Mucosa of stomach (tissue), 1 donor: Measurements from ENCODE around the gene ISYNA1.

Experiments
- H3K27me3 ChIP-seq: one replicate; pipeline ENCODE4 v1.7.0; 2013; ENCODE audit warnings: mild to moderate bottlenecking, low read length; ENCODE audit not compliant: control insufficient read depth, insufficient read depth
- H3K36me3 ChIP-seq: one replicate; pipeline ENCODE4 v1.7.0; 2013; ENCODE audit warnings: low read length; ENCODE audit not compliant: control insufficient read depth, insufficient read depth
- H3K4me1 ChIP-seq: one replicate; pipeline ENCODE4 v1.7.0; 2013; ENCODE audit warnings: mild to moderate bottlenecking, low read length; ENCODE audit not compliant: control insufficient read depth, insufficient read depth
- H3K4me3 ChIP-seq: one replicate; pipeline ENCODE4 v1.7.0; 2013; ENCODE audit warnings: low read length
- H3K9ac ChIP-seq: one replicate; pipeline ENCODE4 v1.7.0; 2013; ENCODE audit warnings: mild to moderate bottlenecking, low read length, moderate library complexity
- H3K9me3 ChIP-seq: one replicate; pipeline ENCODE4 v1.7.0; 2013; ENCODE audit warnings: mild to moderate bottlenecking, low read length, moderate library complexity; ENCODE audit not compliant: control insufficient read depth
- donor health status: Pancreatic carcinoma.

Gene ISYNA1

GRCh38 chr19:18475762-18476331 is 37.9 kb upstream of the ISYNA1 start:
- peaks cover 4% of the 10 kb centered on the region for H3K36me3 ChIP-seq
- H3K9me3 ChIP-seq: no peaks in the 10 kb centered on the region
- H3K4me3 ChIP-seq: no peak overlapping the region
- H3K27me3 ChIP-seq: no peaks in the 10 kb centered on the region
- H3K9ac ChIP-seq: no peak overlapping the region
- H3K4me1 ChIP-seq: peaks cover 32% of the 10 kb centered on the region

GRCh38 chr19:18475004-18475453 is 37.1 kb upstream of the ISYNA1 start:
- Histone ChIP-seq H3K36me3 (peaks cover 4% of the 10 kb centered on the region), H3K9me3 (no peaks in the 10 kb centered on the region), H3K4me1 (peaks cover 31% of the 10 kb centered on the region), H3K4me3 (no peak overlapping the region), H3K9ac (no peak overlapping the region), H3K27me3 (no peaks in the 10 kb centered on the region)

- Histone ChIP-seq H3K9me3 (no peaks in the 10 kb centered on the region), H3K4me3 (no peak overlapping the region), H3K36me3 (peaks cover 4% of the 10 kb centered on the region), H3K9ac (no peak overlapping the region), H3K4me1 (peaks cover 32% of the 10 kb centered on the region), H3K27me3 (no peaks in the 10 kb centered on the region)
Observed at GRCh38 chr19:18474366-18474887, 36.5 kb upstream of the ISYNA1 start.

GRCh38 chr19:18473706-18474087 is 35.8 kb upstream of the ISYNA1 start:
- Histone ChIP-seq H3K9ac (no peak overlapping the region), H3K4me1 (peaks cover 35% of the 10 kb centered on the region)

GRCh38 chr19:18473003-18473705 is 35.2 kb upstream of the ISYNA1 start:
- peaks cover 34% of the 10 kb centered on the region for H3K4me1 ChIP-seq
- no peak overlapping the region for H3K4me3 ChIP-seq
- H3K9ac ChIP-seq: no peak overlapping the region
- no peaks in the 10 kb centered on the region for H3K9me3 ChIP-seq
- H3K36me3 ChIP-seq: peaks cover 4% of the 10 kb centered on the region
- H3K27me3 ChIP-seq: no peaks in the 10 kb centered on the region

More at GRCh38 chr19:18473706-18474087, 35.8 kb upstream of the ISYNA1 start:
- H3K27me3 ChIP-seq: no peaks in the 10 kb centered on the region
- no peaks in the 10 kb centered on the region for H3K9me3 ChIP-seq
- peaks cover 4% of the 10 kb centered on the region for H3K36me3 ChIP-seq
- H3K4me3 ChIP-seq: no peak overlapping the region

- H3K36me3 ChIP-seq: peaks cover 4% of the 10 kb centered on the region
- no peak overlapping the region for H3K9ac ChIP-seq
- H3K9me3 ChIP-seq: no peaks in the 10 kb centered on the region
- H3K4me3 ChIP-seq: no peak overlapping the region
- no peaks in the 10 kb centered on the region for H3K27me3 ChIP-seq
- H3K4me1 ChIP-seq: peaks cover 45% of the 10 kb centered on the region
Observed at GRCh38 chr19:18470787-18471186, 32.9 kb upstream of the ISYNA1 start.

- peak overlapping the region; percentile 15 for H3K9ac ChIP-seq
- H3K9me3 ChIP-seq: no peaks in the 10 kb centered on the region
- peaks cover 4% of the 10 kb centered on the region for H3K36me3 ChIP-seq
Observed at GRCh38 chr19:18469069-18469846, 31.3 kb upstream of the ISYNA1 start.

GRCh38 chr19:18468517-18468916 is 30.6 kb upstream of the ISYNA1 start:
- Histone ChIP-seq H3K4me1 (peaks cover 50% of the 10 kb centered on the region), H3K4me3 (no peak overlapping the region), H3K9ac (peak overlapping the region; percentile 15), H3K27me3 (no peaks in the 10 kb centered on the region), H3K9me3 (no peaks in the 10 kb centered on the region), H3K36me3 (peaks cover 4% of the 10 kb centered on the region)

More at GRCh38 chr19:18469069-18469846, 31.3 kb upstream of the ISYNA1 start:
- Histone ChIP-seq H3K4me1 (peaks cover 56% of the 10 kb centered on the region), H3K4me3 (no peak overlapping the region), H3K27me3 (no peaks in the 10 kb centered on the region)

GRCh38 chr19:18467978-18468377 is 30.0 kb upstream of the ISYNA1 start:
- Histone ChIP-seq H3K27me3 (no peaks in the 10 kb centered on the region), H3K4me3 (no peak overlapping the region), H3K4me1 (peaks cover 49% of the 10 kb centered on the region), H3K36me3 (peaks cover 4% of the 10 kb centered on the region), H3K9ac (peak overlapping the region; percentile 25), H3K9me3 (no peaks in the 10 kb centered on the region)

GRCh38 chr19:18466354-18466753 is 28.4 kb upstream of the ISYNA1 start:
- H3K27me3 ChIP-seq: no peaks in the 10 kb centered on the region
- no peaks in the 10 kb centered on the region for H3K9me3 ChIP-seq
- H3K4me1 ChIP-seq: peaks cover 49% of the 10 kb centered on the region
- peaks cover under 1% of the 10 kb centered on the region for H3K36me3 ChIP-seq
- H3K4me3 ChIP-seq: no peak overlapping the region
- H3K9ac ChIP-seq: peak overlapping the region; percentile 28

- Histone ChIP-seq H3K9me3 (no peaks in the 10 kb centered on the region), H3K36me3 (peaks cover 5% of the 10 kb centered on the region), H3K9ac (peak overlapping the region; percentile 28), H3K27me3 (no peaks in the 10 kb centered on the region), H3K4me3 (no peak overlapping the region), H3K4me1 (peaks cover 53% of the 10 kb centered on the region)
Observed at GRCh38 chr19:18465964-18466339, 28.0 kb upstream of the ISYNA1 start.
